HepG2 (cell line): ENCODE results near the gene TP53TG5. TPM values are rescaled to one million over a fixed set of nuclear protein-coding genes. Genes with fewer than 3 reads are reported as not detected.

Source experiments
- ARNT2 ChIP-seq: sonication (generic); formaldehyde crosslinking; IDR thresholded peaks from 2 replicates; pipeline ENCODE4 v1.8.0; 2022; ENCODE audit warnings: mild to moderate bottlenecking, low read depth, missing genetic modification reagents, moderate library complexity
- CC2D1A ChIP-seq: sonication (generic); formaldehyde crosslinking; IDR thresholded peaks from 2 replicates; pipeline ENCODE4 v1.8.1; 2023; ENCODE audit warnings: mild to moderate bottlenecking, missing genetic modification reagents
- ETV6 ChIP-seq: sonication (generic); formaldehyde crosslinking; conservative IDR thresholded peaks from 2 replicates; pipeline ENCODE4 v1.4.0; 2020; ENCODE audit warnings: missing genetic modification reagents
- HBP1 ChIP-seq: IDR thresholded peaks from 2 replicates; pipeline ENCODE4 v1.6.1; 2016; ENCODE audit warnings: low read depth, control low read depth
- HMG20A ChIP-seq: IDR thresholded peaks from 2 replicates; pipeline ENCODE4 v1.6.1; 2016; ENCODE audit warnings: borderline replicate concordance
- IKZF1 ChIP-seq: fragments of 450-650 bp; IDR thresholded peaks from 2 replicates; pipeline ENCODE4 v1.7.1; 2016
- KDM5B ChIP-seq: sonication (generic); formaldehyde crosslinking; IDR thresholded peaks from 2 replicates; pipeline ENCODE4 v1.4.0; 2020; ENCODE audit warnings: missing genetic modification reagents, mild to moderate bottlenecking, borderline replicate concordance
- MEF2D ChIP-seq: sonication (generic); formaldehyde crosslinking; IDR thresholded peaks from 2 replicates; pipeline ENCODE4 v1.5.1; 2020; ENCODE audit warnings: mild to moderate bottlenecking, missing genetic modification reagents
- RNF219 ChIP-seq: sonication (generic); formaldehyde crosslinking; IDR thresholded peaks from 2 replicates; pipeline ENCODE4 v1.5.0; 2020; ENCODE audit warnings: mild to moderate bottlenecking, missing genetic modification reagents
- TIGD3 ChIP-seq: sonication (generic); formaldehyde crosslinking; IDR thresholded peaks from 2 replicates; pipeline ENCODE4 v1.5.1; 2020; ENCODE audit warnings: mild to moderate bottlenecking, missing genetic modification reagents, borderline replicate concordance
- ZBTB34 ChIP-seq: sonication (generic); formaldehyde crosslinking; IDR thresholded peaks from 2 replicates; pipeline ENCODE4 v1.8.0; 2022; ENCODE audit warnings: mild to moderate bottlenecking, missing genetic modification reagents
- ZFP36L1 ChIP-seq: sonication (generic); formaldehyde crosslinking; IDR thresholded peaks from 2 replicates; pipeline ENCODE4 v1.8.0; 2022; ENCODE audit warnings: mild to moderate bottlenecking, missing genetic modification reagents, moderate library complexity
- ZHX1 ChIP-seq: sonication (generic); formaldehyde crosslinking; IDR thresholded peaks from 2 replicates; pipeline ENCODE4 v1.8.1; 2022; ENCODE audit warnings: low read depth, mild to moderate bottlenecking, missing genetic modification reagents
- ZMAT3 ChIP-seq: sonication (generic); formaldehyde crosslinking; conservative IDR thresholded peaks from 2 replicates; pipeline ENCODE4 v1.7.0; 2021; ENCODE audit warnings: missing genetic modification reagents
- ZNF367 ChIP-seq: sonication (generic); formaldehyde crosslinking; IDR thresholded peaks from 2 replicates; pipeline ENCODE4 v1.4.0; 2020; ENCODE audit warnings: missing genetic modification reagents, borderline replicate concordance
- ZNF512 ChIP-seq: sonication (generic); formaldehyde crosslinking; IDR thresholded peaks from 2 replicates; pipeline ENCODE4 v1.4.0; 2020; ENCODE audit warnings: mild to moderate bottlenecking, missing genetic modification reagents
- ZSCAN31 ChIP-seq: sonication (generic); formaldehyde crosslinking; IDR thresholded peaks from 2 replicates; pipeline ENCODE4 v1.5.0; 2020; ENCODE audit warnings: low read depth, mild to moderate bottlenecking, missing genetic modification reagents
- polyA plus RNA-seq, 8 experiments: library from polyadenylated mRNA; depleted of rRNA in 3 of 8; stranded (reverse) in 7 of 8; unstranded in 1 of 8; fragments of >200 nt; fragmentation: Illumina TruSeq in 4 of 8; extraction: Trizol in 4 of 8; gene quantifications; 2 replicates each; pipeline versions ENCODE4 v1.2.1 to v1.2.3, GENCODE V29; 2011 to 2016; ENCODE audit warnings: low read depth in 4 of 8, missing spikeins in 1 of 8, mixed read lengths in 1 of 8; ENCODE audit not compliant: insufficient read depth in 1 of 8
- total RNA-seq, 5 experiments: library from RNA; depleted of rRNA; stranded (reverse); fragments of >200 nt; fragmentation: Illumina TruSeq; extraction: Trizol; gene quantifications; 2 replicates each; pipeline ENCODE4 v1.2.3, GENCODE V29; 2016; ENCODE audit warnings: low read depth in 1 of 5

The TP53TG5 gene
- total and polyA plus RNA-seq, 2 of the 13 experiments (the other 11 are each of a cell fraction or from before 2014, with no cell fraction given): 0.11 TPM; not detected in 1

- TF ChIP-seq ZMAT3 (CRISPR knock-in tag) (0 out of 2 replicates have a peak, but pooled peaks have one; percentile 21), CC2D1A (CRISPR knock-in tag) (0 out of 2 replicates have a peak, but pooled peaks have one; percentile 56), HBP1 (CRISPR knock-in tag) (no peak), MEF2D (peak; percentile 10; the same call in 1 of the 2 replicates), ZFP36L1 (no peak), ZNF512 (CRISPR knock-in tag) (no peak), ZSCAN31 (CRISPR knock-in tag) (peak; percentile 55; the same call in 1 of the 2 replicates), ARNT2 (CRISPR knock-in tag) (no peak), IKZF1 (no peak), ZHX1 (no peak), HMG20A (CRISPR knock-in tag) (no peak), TIGD3 (CRISPR knock-in tag) (no peak), ETV6 (peak; percentile 17; the same call in 1 of the 2 replicates), ZNF367 (CRISPR knock-in tag) (no peak), RNF219 (no peak), KDM5B (no peak; the same call in 1 of the 2 replicates), ZBTB34 (CRISPR knock-in tag) (0 out of 2 replicates have a peak, but pooled peaks have one; percentile 64)
Observed at GRCh38 chr20:45343532-45344167, 34.5 kb downstream of the TP53TG5 start (continued).
